Measurements from ENCODE around the gene B4GALNT4.

GRCh38 chr11:360326-361280 lies 8.7 kb upstream of the B4GALNT4 start:
- TF ChIP-seq CTCF (conservative IDR thresholded peaks at IDR 0.05 in 1 of 2, IDR thresholded peaks at IDR 0.05 in 1 of 2; ENCODE audit: low read depth in 1 of 2, low read length in 2 of 2) (no peak), EZH2 (IDR thresholded peaks at IDR 0.05; ENCODE audit: low read length, missing control alignments) (no peak)
